ENCODE measurements around the gene MITF.
"Not testable (repeated sequence)": the region's sequence is repeated elsewhere in the genome, so short reads cannot be mapped to it uniquely, and the experiment has no call there.

Gene MITF

GRCh38 chr3:69776289-69776688 lies 37.0 kb downstream of the MITF start:
- Mint-ChIP-seq H3K36me3 (ENCODE audit: low read depth) (no peaks in the 10 kb centered on the region), H3K4me3 (no peak overlapping the region), H3K9me3 (no peaks in the 10 kb centered on the region), H3K4me1 (ENCODE audit: low read depth) (no peaks in the 10 kb centered on the region), H3K27me3 (ENCODE audit: low read depth) (no peaks in the 10 kb centered on the region), H3K27ac (no peak overlapping the region)
- no peak for DNase-seq (ENCODE audit: low spot score)

GRCh38 chr3:69776920-69777581 lies 37.8 kb downstream of the MITF start:
- DNase-seq (ENCODE audit: low spot score), result no peak
- Mint-ChIP-seq H3K4me1 (ENCODE audit: low read depth) (no peaks in the 10 kb centered on the region), H3K27me3 (ENCODE audit: low read depth) (no peaks in the 10 kb centered on the region), H3K27ac (no peak overlapping the region), H3K36me3 (ENCODE audit: low read depth) (no peaks in the 10 kb centered on the region), H3K9me3 (no peaks in the 10 kb centered on the region), H3K4me3 (no peak overlapping the region)

GRCh38 chr3:69777582-69777967 lies 38.3 kb downstream of the MITF start:
- no peaks in the 10 kb centered on the region for H3K27me3 Mint-ChIP-seq (ENCODE audit: low read depth)
- H3K27ac Mint-ChIP-seq, result no peak overlapping the region
- H3K4me1 Mint-ChIP-seq (ENCODE audit: low read depth), result no peaks in the 10 kb centered on the region
- no peaks in the 10 kb centered on the region for H3K36me3 Mint-ChIP-seq (ENCODE audit: low read depth)
- no peaks in the 10 kb centered on the region for H3K9me3 Mint-ChIP-seq
- DNase-seq (ENCODE audit: low spot score), result no peak
- no peak overlapping the region for H3K4me3 Mint-ChIP-seq

- Mint-ChIP-seq H3K4me3 (no peak overlapping the region), H3K27me3 (ENCODE audit: low read depth) (no peaks in the 10 kb centered on the region), H3K9me3 (no peaks in the 10 kb centered on the region), H3K36me3 (ENCODE audit: low read depth) (no peaks in the 10 kb centered on the region), H3K27ac (no peak overlapping the region), H3K4me1 (ENCODE audit: low read depth) (no peaks in the 10 kb centered on the region)
- DNase-seq (ENCODE audit: low spot score), result no peak
Observed at GRCh38 chr3:69781593-69781992, 42.3 kb downstream of the MITF start.

- Mint-ChIP-seq H3K4me1 (ENCODE audit: low read depth) (no peaks in the 10 kb centered on the region), H3K27me3 (ENCODE audit: low read depth) (no peaks in the 10 kb centered on the region), H3K4me3 (no peak overlapping the region), H3K27ac (no peak overlapping the region), H3K9me3 (no peaks in the 10 kb centered on the region), H3K36me3 (ENCODE audit: low read depth) (no peaks in the 10 kb centered on the region)
- no peak for DNase-seq (ENCODE audit: low spot score)
Observed at GRCh38 chr3:69784954-69785514, 45.8 kb downstream of the MITF start.

GRCh38 chr3:69785769-69786320 lies 46.6 kb downstream of the MITF start:
- H3K4me3 Mint-ChIP-seq, result no peak overlapping the region
- no peaks in the 10 kb centered on the region for H3K27me3 Mint-ChIP-seq (ENCODE audit: low read depth)
- H3K9me3 Mint-ChIP-seq, result no peaks in the 10 kb centered on the region

GRCh38 chr3:69786854-69787253 lies 47.6 kb downstream of the MITF start:
- no peaks in the 10 kb centered on the region for H3K4me1 Mint-ChIP-seq (ENCODE audit: low read depth)
- no peak overlapping the region for H3K4me3 Mint-ChIP-seq
- H3K27me3 Mint-ChIP-seq (ENCODE audit: low read depth), result no peaks in the 10 kb centered on the region
- H3K36me3 Mint-ChIP-seq (ENCODE audit: low read depth), result no peaks in the 10 kb centered on the region
- no peak for DNase-seq (ENCODE audit: low spot score)
- no peak overlapping the region for H3K27ac Mint-ChIP-seq
- no peaks in the 10 kb centered on the region for H3K9me3 Mint-ChIP-seq

More at GRCh38 chr3:69785769-69786320, 46.6 kb downstream of the MITF start:
- H3K4me1 Mint-ChIP-seq (ENCODE audit: low read depth), result no peaks in the 10 kb centered on the region
- H3K27ac Mint-ChIP-seq, result no peak overlapping the region
- H3K36me3 Mint-ChIP-seq (ENCODE audit: low read depth), result no peaks in the 10 kb centered on the region
- DNase-seq (ENCODE audit: low spot score), result no peak

GRCh38 chr3:69787436-69788168 lies 48.3 kb downstream of the MITF start:
- no peaks in the 10 kb centered on the region for H3K27me3 Mint-ChIP-seq (ENCODE audit: low read depth)
- H3K36me3 Mint-ChIP-seq (ENCODE audit: low read depth), result no peaks in the 10 kb centered on the region
- no peak overlapping the region for H3K4me3 Mint-ChIP-seq
- H3K27ac Mint-ChIP-seq, result no peak overlapping the region
- no peaks in the 10 kb centered on the region for H3K9me3 Mint-ChIP-seq
- H3K4me1 Mint-ChIP-seq (ENCODE audit: low read depth), result no peaks in the 10 kb centered on the region
- DNase-seq (ENCODE audit: low spot score), result no peak

- H3K9me3 Mint-ChIP-seq, result no peaks in the 10 kb centered on the region
- DNase-seq (ENCODE audit: low spot score), result no peak
- H3K27me3 Mint-ChIP-seq (ENCODE audit: low read depth), result no peaks in the 10 kb centered on the region
- H3K36me3 Mint-ChIP-seq (ENCODE audit: low read depth), result no peaks in the 10 kb centered on the region
- no peaks in the 10 kb centered on the region for H3K4me1 Mint-ChIP-seq (ENCODE audit: low read depth)
- H3K4me3 Mint-ChIP-seq, result no peak overlapping the region
- H3K27ac Mint-ChIP-seq, result no peak overlapping the region
Observed at GRCh38 chr3:69791106-69791505, 51.8 kb downstream of the MITF start.

- H3K27ac Mint-ChIP-seq, result no peak overlapping the region
- no peaks in the 10 kb centered on the region for H3K36me3 Mint-ChIP-seq (ENCODE audit: low read depth)
- no peak for DNase-seq (ENCODE audit: low spot score)
- no peaks in the 10 kb centered on the region for H3K9me3 Mint-ChIP-seq
- H3K4me1 Mint-ChIP-seq (ENCODE audit: low read depth), result no peaks in the 10 kb centered on the region
- no peaks in the 10 kb centered on the region for H3K27me3 Mint-ChIP-seq (ENCODE audit: low read depth)
- H3K4me3 Mint-ChIP-seq, result no peak overlapping the region
Observed at GRCh38 chr3:69791919-69792399, 52.7 kb downstream of the MITF start.

- H3K27ac Mint-ChIP-seq; H3K36me3 Mint-ChIP-seq (ENCODE audit: low read depth): not testable (repeated sequence)
Observed at GRCh38 chr3:69796126-69796525, 56.9 kb downstream of the MITF start.

GRCh38 chr3:69803681-69804270 lies 64.5 kb downstream of the MITF start:
- no peak for DNase-seq (ENCODE audit: low spot score)
- no peaks in the 10 kb centered on the region for H3K4me1 Mint-ChIP-seq (ENCODE audit: low read depth)
- no peaks in the 10 kb centered on the region for H3K9me3 Mint-ChIP-seq
- no peak overlapping the region for H3K4me3 Mint-ChIP-seq
- no peak overlapping the region for H3K27ac Mint-ChIP-seq
- H3K36me3 Mint-ChIP-seq (ENCODE audit: low read depth), result no peaks in the 10 kb centered on the region
- no peaks in the 10 kb centered on the region for H3K27me3 Mint-ChIP-seq (ENCODE audit: low read depth)

More at GRCh38 chr3:69796126-69796525, 56.9 kb downstream of the MITF start:
- H3K27me3 Mint-ChIP-seq (ENCODE audit: low read depth); DNase-seq (ENCODE audit: low spot score); H3K4me3 Mint-ChIP-seq; H3K9me3 Mint-ChIP-seq; H3K4me1 Mint-ChIP-seq (ENCODE audit: low read depth): not testable (repeated sequence)

GRCh38 chr3:69805491-69805890 lies 66.2 kb downstream of the MITF start:
- H3K36me3 Mint-ChIP-seq (ENCODE audit: low read depth), result no peaks in the 10 kb centered on the region
- no peaks in the 10 kb centered on the region for H3K4me1 Mint-ChIP-seq (ENCODE audit: low read depth)
- no peak overlapping the region for H3K27ac Mint-ChIP-seq
- DNase-seq (ENCODE audit: low spot score), result no peak
- no peaks in the 10 kb centered on the region for H3K27me3 Mint-ChIP-seq (ENCODE audit: low read depth)
- H3K4me3 Mint-ChIP-seq, result no peak overlapping the region
- H3K9me3 Mint-ChIP-seq, result no peaks in the 10 kb centered on the region

Data from T-helper 2 cell treated with Interferon-gamma antibody and Interleukin-4, amounts not matched to agents 5 μg/mL and 100 μg/mL, for 36 hours (primary cell).